GM21367 (cell line): Measurements from ENCODE around the gene AMBP.

Source experiments
- ATAC-seq: cut with Tn5 transposase; IDR thresholded peaks from one replicate; pipeline ENCODE4 v1.9.1; 2021; ENCODE audit not compliant: unreplicated experiment

The AMBP gene

DNA sequence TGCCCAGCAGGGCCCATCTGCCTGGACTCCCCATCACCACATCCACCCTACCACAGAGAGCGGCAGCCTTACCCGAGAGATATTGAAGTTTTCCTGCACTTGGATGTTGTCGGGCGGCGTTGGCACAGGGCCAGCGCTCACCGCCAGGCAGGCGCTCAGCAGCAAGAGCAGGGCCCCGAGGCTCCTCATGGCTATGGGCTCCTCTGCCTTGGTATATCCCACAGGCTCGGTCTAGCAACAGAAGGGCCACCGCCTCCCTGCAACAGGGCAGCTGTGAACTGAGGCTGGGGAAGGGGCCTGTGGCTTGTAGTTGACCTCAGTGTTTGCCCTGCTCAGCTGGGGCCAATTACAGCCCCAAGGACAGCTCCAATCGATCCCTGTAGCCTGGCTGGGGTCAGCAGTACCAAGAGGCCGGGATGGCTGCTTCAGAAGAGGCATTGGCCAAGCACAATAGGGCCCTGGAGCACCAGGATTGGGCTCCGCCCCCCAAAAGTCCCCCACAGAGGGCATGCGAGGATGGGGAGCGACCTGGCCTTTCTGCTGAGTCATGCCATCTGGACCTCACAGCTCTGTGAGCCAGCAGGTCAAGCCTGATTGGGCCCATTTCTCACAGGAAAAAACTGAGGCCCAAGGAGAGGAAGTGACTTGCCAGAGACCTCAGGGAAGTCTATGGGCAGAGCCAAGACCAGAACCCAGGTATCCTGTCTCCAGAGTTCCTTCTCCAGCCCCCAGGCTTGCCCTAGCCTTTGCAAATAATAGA, at the start of gene AMBP:
TSS of gene AMBP (minus strand) at position 280 of the 760 bp plus-strand sequence. CDS start at position 189, 91 bp downstream.
- ATAC-seq: no peak

DNA sequence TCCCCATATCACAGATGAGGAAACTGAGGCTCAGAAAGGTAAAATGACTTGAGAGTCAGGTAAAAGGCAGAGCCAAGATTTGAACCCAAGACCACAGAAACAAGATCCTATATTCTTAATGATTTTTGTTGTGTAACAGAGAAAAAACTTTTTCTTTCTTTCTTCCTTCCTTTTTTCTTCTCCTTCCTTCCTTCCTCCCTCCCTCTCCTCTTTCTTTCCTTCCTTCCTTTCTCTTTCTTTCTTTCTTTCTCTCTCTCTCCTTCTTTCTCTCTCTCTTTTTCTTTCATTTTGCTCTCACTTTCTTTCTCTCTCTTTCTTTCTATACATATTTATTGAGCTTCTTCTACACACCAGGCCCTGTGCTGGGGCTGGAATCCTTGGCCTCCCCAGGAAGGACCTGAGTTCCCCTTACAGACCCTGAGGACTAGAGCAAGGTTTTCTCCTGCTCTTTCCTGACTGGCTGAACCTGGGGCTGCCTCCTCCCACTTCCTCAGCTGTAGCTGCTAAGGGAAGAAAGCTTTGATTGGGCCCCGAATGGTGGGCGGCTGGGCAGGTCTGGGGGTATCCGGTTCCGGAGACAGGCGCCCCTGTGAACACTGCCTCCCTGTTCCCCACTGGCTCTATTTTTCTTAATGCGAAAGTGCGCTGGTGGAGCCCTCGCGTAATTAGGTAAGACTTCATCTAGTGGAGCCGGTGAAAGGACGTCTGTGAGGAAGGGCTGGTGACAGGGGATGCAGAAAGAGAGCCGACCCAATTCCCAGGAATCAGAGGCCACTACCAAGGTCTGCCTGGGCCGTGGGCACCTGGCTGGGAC, 48.4 kb upstream of the AMBP start:
- ATAC-seq: no peak

DNA sequence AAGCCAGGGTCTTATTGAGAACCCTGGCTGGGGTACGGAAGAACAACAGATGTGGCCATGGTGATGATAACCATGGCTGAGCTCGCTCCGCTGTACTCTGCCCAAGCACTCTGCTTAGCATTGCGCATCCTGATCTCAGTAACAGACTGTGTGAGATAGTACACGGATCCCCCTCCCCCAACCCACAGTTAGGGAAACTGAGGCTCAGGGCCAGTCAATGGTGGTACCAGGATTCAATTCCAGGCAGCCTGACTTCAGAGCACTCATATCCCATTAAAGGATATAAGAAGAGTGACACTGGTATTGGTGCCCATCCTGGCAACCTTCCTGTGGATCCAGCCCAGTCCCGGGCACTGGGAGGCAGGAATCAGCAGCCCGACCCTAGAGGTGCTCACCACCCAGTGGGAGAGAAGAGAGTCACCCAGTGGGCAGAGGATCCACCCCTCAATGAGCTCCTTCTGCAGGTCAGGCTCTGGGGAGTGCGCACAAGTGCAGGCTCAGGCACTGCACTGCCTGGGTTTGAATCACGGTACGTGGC, 47.4 kb upstream of the AMBP start:
- no peak for ATAC-seq

- ATAC-seq: no peak
Measured at GRCh38 chr9:114124666-114125475, 46.8 kb upstream of the AMBP start.

- ATAC-seq: no peak
Measured at GRCh38 chr9:114124138-114124537, 46.0 kb upstream of the AMBP start.

DNA sequence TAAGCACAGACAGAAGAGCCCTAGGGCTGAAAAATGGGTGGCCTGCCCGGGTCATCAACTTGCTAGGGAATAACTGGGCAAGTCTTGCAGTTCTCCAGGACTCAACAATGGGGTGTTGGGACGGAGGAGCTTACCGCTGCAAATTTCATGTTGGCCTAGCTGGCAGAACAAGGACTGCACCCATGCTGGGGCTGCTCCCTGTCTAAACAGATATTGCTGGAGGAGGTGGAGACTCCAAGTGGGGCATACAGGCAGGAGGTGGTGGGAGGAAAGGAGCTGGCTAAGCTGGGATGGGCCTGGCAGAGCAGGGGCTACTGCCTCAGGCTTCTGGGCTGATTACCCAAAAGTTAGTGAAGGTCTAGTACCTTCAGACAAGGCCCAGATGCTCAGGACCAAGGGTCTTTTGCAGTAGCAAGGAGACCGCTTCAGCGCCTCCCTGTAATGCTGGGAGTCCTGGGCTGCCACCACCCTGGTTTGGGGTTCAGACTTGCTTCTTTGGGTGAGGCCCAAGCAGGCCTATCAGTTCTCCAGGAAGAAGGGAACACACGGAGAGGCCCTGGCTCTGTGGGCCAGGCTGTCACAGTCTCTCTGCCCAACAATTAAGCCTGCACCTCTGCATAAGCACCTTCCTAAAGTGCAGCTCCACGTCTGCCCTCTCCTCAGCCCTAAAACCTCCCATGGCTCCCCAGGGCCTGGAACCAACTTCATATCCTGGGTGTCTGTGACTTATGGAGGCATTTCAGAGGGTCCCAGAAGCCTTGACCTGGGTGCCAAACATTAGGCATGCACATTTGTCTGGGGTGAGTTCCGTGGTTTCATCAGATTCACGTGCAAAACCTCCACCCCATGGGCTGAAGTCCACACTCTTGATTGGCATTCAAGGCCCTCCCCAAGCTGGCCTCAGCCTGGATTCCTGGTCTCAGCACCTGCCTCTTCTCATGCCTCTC, 45.2 kb upstream of the AMBP start:
- ATAC-seq: no peak

DNA sequence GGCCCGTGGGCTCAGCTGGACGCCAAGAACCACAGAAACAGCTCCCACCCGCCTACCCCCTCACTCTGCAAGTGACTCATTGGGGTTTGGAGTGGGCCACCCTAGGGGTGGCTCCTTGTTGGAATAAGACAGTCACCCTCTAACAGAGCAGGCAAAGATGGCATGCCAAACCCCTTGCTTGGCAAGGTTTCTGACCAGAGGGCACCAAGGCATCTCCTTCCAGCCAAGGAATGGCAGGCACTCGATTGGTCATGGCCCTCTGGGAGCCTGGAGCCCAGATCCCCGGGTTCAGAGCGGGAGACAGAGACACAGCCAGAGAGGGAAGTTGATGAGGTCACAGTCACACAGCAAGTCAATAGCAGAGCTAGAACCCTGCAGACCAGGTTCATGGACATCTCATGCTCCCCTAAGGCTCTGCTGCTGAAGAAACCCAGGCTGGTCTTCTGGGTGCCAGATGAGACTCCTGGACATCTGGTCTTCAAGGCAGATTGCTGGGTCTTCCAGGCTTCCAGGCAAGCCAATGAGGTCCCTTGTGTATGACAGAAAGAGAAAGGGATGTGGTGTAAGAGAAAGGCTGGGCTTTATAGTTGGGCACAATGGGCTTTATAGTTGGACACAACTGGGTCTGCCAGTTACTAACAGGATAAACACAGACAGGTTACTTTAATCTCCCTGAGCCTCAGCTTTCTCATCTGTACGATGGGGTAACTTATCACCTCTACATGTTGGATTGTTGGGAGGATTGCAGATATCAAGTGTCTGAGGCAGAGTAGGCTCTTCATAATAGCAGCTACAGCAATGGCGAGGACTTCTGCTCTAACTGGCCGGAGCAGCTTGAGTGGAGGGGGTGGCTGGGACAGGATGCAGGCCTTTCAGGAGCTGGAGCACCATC, 44.3 kb upstream of the AMBP start:
- ATAC-seq: no peak

- no peak for ATAC-seq
Measured at GRCh38 chr9:114121227-114122135, 43.4 kb upstream of the AMBP start.

GRCh38 chr9:114120192-114121014, 42.3 kb upstream of the AMBP start:
- ATAC-seq: no peak

GRCh38 chr9:114119242-114120191, 41.4 kb upstream of the AMBP start:
- no peak for ATAC-seq

DNA sequence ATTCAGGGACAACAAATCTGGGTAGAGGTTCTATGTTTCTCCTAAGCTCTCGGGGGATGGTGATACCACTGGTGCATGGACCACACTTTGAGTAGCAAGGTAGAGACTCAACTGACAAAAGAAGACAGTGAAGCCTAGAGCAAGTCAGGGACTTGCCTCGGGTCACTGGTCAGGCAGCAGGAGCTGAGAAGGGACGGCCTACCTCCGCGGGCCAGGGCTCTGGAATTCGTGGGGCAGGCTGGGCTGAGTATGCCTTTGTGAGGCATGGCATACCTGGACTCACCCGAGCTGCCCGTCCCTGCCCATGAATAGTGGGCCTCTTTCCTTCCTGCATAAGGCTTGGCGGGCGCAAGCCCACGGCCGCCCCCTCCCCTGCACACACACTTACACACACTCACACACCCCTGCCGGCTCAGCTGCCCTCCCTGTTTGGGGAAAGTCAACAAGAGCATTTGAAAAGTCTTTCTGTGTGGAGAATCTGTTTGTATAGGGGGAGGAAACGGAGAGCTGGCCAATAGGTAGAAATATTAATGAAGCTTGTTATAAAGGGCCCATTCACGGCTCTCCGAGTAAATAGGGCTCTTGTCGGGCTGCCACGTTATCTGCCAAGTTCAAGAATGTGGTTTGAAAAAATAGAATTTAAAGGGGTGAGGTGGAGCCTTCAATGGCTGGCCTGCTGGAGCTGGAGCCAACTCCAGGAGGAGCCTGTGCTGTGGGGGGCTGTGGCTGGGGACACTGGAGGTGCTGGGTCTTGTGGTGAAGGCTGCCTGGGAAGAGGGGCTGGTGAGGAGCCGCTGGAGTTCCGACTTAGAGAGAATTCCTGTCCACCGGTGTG, 40.1 kb upstream of the AMBP start:
- no peak for ATAC-seq

DNA sequence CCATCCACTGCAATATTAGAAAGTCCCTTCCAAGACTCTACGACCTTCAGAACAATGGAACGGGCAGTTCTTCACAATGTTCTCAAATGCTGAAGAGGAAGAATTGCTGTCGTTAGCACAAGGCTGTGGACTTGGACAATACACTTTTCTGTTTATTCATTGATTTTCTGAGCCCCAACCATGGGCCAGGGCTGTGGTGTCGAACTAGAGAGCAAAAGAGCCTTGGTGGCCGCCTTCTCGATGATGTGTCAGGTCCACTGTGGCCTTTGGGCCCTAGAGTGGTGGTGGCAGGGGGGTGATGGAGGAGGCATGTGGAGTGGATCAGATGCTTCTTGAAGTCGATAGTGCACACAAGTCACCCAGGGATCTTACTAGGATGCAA, 39.5 kb upstream of the AMBP start:
- no peak for ATAC-seq

GRCh38 chr9:114116126-114116747, 38.1 kb upstream of the AMBP start:
- ATAC-seq: no peak

DNA sequence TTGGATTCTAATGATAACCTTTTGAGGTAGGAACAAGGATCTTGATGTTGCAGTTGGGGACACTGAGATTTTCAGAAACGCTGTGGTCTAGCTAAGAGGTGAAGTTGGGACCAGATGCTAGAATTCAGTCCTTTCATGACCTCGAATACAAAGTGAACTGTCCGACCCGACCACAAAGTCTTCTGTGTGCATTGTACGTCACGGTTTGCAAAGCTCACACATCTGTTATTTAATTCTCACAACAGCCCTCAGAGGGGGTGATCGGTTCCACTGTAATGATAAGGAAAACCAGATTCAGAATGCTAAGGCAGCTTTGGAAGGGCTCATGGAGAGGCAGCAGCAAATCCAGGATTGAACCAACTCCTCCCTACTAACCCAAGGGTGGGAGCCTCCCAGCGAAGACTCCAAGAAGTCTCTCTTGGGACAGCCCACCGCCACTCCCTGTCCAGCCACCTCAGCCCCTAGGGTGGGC, 37.6 kb upstream of the AMBP start:
- ATAC-seq: no peak

GRCh38 chr9:114114364-114114763, 36.3 kb upstream of the AMBP start:
- no peak for ATAC-seq
